Heart right ventricle (tissue), 16 donors: ENCODE measurements around the gene SH3RF3. TPM values are rescaled to one million over a fixed set of nuclear protein-coding genes. Genes with fewer than 3 reads are reported as not detected.

Experiments used
- ATAC-seq, 8 donors: fragments of 200-7000 bp; cut with Tn5 transposase; one replicate each; pipeline ENCODE4 v1.9.1; 2020; ENCODE audit warnings: mild to moderate bottlenecking in 8 of 8, moderate library complexity in 8 of 8, moderate number of reproducible peaks in 1 of 8
- DNase-seq, 2 donors: peaks; one replicate each; pipeline ENCODE4 v3.0.0-alpha.2; 2020
- H3K27ac ChIP-seq, 10 donors: fragments of 200-600 bp; sonication (generic) in 2 of 10; one replicate each; pipeline versions ENCODE4 v1.5.0 to v1.8.0; 2020 to 2022; ENCODE audit warnings: mild to moderate bottlenecking in 3 of 10
- H3K27me3 ChIP-seq, 7 donors: fragments of 200-600 bp; one replicate each; pipeline ENCODE4 v1.8.0; 2021 to 2022; ENCODE audit warnings: mild to moderate bottlenecking in 2 of 7
- H3K36me3 ChIP-seq, 9 donors: fragments of 200-600 bp; sonication (generic) in 1 of 9; one replicate each; pipeline versions ENCODE4 v1.5.0 to v1.8.0; 2020 to 2022; ENCODE audit warnings: mild to moderate bottlenecking in 2 of 9
- H3K4me1 ChIP-seq, 9 donors: fragments of 200-600 bp; sonication (generic) in 1 of 9; one replicate each; pipeline versions ENCODE4 v1.5.0 to v1.8.0; 2020 to 2022; ENCODE audit warnings: mild to moderate bottlenecking in 4 of 9
- H3K4me3 ChIP-seq, 10 donors: fragments of 200-600 bp; sonication (generic) in 2 of 10; one replicate each; pipeline versions ENCODE4 v1.5.0 to v1.8.0; 2020 to 2022; ENCODE audit warnings: mild to moderate bottlenecking in 7 of 10, moderate library complexity in 2 of 10
- H3K9me3 ChIP-seq, 11 donors: fragments of 200-600 bp in 10 of 11; sonication (generic) in 2 of 11; one replicate each; pipeline versions ENCODE4 v1.5.0 to v1.8.0; 2013 to 2022; ENCODE audit warnings: mild to moderate bottlenecking in 2 of 11, control low read depth in 1 of 11, moderate library complexity in 1 of 11
- CTCF ChIP-seq, 9 donors: fragments of 200-600 bp; sonication (generic) in 2 of 9; IDR thresholded peaks; one replicate each; pipeline versions ENCODE4 v1.5.0 to v1.8.0; 2021 to 2022; ENCODE audit warnings: antibody characterized with exemption in 9 of 9, mild to moderate bottlenecking in 5 of 9, moderate library complexity in 1 of 9
- WGBS, 2 donors: extraction: QIAGEN DNeasy Blood & Tissue Kit; methylation state at CpG; one replicate each; pipeline ENCODE4 v1.1.7; 2013; ENCODE audit warnings: inconsistent platforms in 1 of 2; 5-methylcytosine and 5-hydroxymethylcytosine counted together
- intact Hi-C, 10 donors: fragments of 100-400 bp; cut with DNase I; formaldehyde crosslinking; loops; one replicate each; pipeline versions ENCODE4 v1.11.1 to v1.14.2; 2022
- polyA plus RNA-seq, 2 donors: library from polyadenylated mRNA; stranded (reverse); fragments of 200-250 nt; gene quantifications; one replicate each; pipeline ENCODE4 v1.2.3, GENCODE V29; 2013
- total RNA-seq, 10 donors: library from RNA; stranded (reverse); fragmentation: NEBNext Ultra II Directional in 3 of 10; extraction: Animal tissue kit (Norgen Biotek cat#: 25700) in 3 of 10; gene quantifications; one replicate each; pipeline versions ENCODE4 v1.2.1 to v1.2.4, GENCODE V29; 2021 to 2023
- donor health status: Arrhythmogenic right ventricular cardiomyopathy.
- donor health status: ischemic (EF 13 %, LVEDD 7.1; RV severe dilation, severe dysfunction).
- donor health status: healthy with polysubstance abuse.
- donor health status: DM: no; HTN: yes; CAD: no.
- donor health status: DM: no; HTN: no; CAD: no.
- donor health status: ischemic (EF 25% LVEDD 6.9; RV normal size, moderate dysfunction).
- donor health status: ischemic (EF 25% LVEDD 5.7; RV mildly dilated, moderate dysfunction).
- donor health status: healthy.
- donor health status: DM: yes; HTN: yes; CAD: no.
- donor health status: Ischemic cardiomyopathy.
- donor health status: ischemic (EF 35%, LVEDD 5.7; RV mildly dilated, moderate dysfunction).
- donor health status: nonischemic (EF 11% LVEDD 7.7; RV severe dilation, severe dysfunction).
- donor health status: DM: yes; HTN: yes; CAD: no.
- donor health status: PGD.
- donor health status: ischemic (EF 29% LVEDD 5.4; RV normal size, mild dysfunction).
- donor health status: nonischemic (EF 23%, LVEDD 6.1; RV moderate dilation, normal function).

SH3RF3 gene
- total and polyA plus RNA-seq, 12 donors: 5.0 to 11.5 (median 8.6) TPM

GRCh38 chr2:109144271-109144670 is 15.3 kb downstream of the SH3RF3 start:
- H3K36me3 ChIP-seq: no peaks in the 10 kb centered on the region
- peaks cover 0 to 17% (median 5%) of the 10 kb centered on the region in 9 donors for H3K4me1 ChIP-seq
- H3K27ac ChIP-seq: no peak overlapping the region
- no peaks in the 10 kb centered on the region for H3K9me3 ChIP-seq
- ATAC-seq (no peak), DNase-seq (no peak)
- no peak for TF ChIP-seq CTCF (IDR thresholded peaks at IDR 0.05)
- no peaks in the 10 kb centered on the region for H3K27me3 ChIP-seq
- H3K4me3 ChIP-seq: no peak overlapping the region
- intact Hi-C loops: no loop called here
- WGBS, 2 donors: 83 to 94% methylated on average over 5 of the region's 5 CpGs

DNA sequence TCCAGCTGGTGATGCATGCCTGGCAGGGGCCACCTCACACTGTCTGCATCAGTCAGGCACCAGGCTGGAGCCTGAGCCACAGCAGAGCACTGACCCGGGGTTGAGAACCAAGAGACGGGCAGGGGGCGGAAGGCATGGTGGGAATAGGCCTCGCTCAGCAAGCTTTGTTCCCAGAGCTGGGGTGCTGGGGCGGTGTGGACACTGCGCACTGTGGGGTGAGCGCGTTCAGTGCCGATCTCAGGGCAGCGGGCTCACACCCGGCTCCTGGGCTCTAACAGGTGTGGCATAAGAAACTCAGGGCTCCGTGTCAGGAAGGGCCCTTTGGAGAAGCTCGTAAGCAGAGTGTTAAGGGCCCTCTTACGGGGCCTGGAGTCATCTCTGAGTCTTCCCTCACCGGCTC is 15.7 kb downstream of the SH3RF3 start:
- peaks cover 0 to 17% (median 6%) of the 10 kb centered on the region in 9 donors for H3K4me1 ChIP-seq
- TF ChIP-seq CTCF (IDR thresholded peaks at IDR 0.05): no peak
- intact Hi-C loops: no loop called here
- H3K27me3 ChIP-seq: no peaks in the 10 kb centered on the region
- H3K27ac ChIP-seq: no peak overlapping the region
- ATAC-seq: peak in 1 of 8 donors; percentile 23
- no peaks in the 10 kb centered on the region for H3K36me3 ChIP-seq
- WGBS, 2 donors: 95 to 96% methylated on average over 15 of the region's 15 CpGs
- H3K4me3 ChIP-seq: no peak overlapping the region
- no peak for DNase-seq
- H3K9me3 ChIP-seq: no peaks in the 10 kb centered on the region

- ATAC-seq: no peak
- 95 to 96% methylated on average over 12 of the region's 12 CpGs for WGBS, 2 donors
- H3K9me3 ChIP-seq: no peaks in the 10 kb centered on the region
- no peaks in the 10 kb centered on the region for H3K27me3 ChIP-seq
- H3K4me3 ChIP-seq: no peak overlapping the region
- H3K27ac ChIP-seq: no peak overlapping the region
- H3K36me3 ChIP-seq: no peaks in the 10 kb centered on the region
- intact Hi-C loops: no loop called here
- H3K4me1 ChIP-seq: peaks cover 0 to 17% (median 6%) of the 10 kb centered on the region in 9 donors
- no peak for TF ChIP-seq CTCF (IDR thresholded peaks at IDR 0.05)
- no peak for DNase-seq
Observed at GRCh38 chr2:109145286-109145685, 16.3 kb downstream of the SH3RF3 start.

DNA sequence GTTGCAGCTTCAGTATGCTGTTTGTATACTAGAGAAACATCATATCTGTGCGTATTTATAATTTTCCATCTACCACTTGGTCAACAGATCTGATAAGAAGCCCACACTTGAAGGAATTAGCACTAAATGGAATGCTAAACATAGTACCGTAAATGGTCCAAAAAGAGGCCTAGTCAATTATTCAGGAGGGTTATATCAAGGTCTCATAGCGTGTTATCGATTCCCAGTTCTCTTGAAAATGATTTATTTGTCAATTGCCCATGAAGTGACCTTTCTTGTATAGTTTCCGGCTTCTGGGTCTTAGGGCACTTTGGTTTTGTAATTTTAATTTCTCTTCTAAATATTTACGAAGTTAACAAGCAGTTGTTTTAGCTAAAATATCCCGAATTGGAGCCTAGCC is 18.4 kb downstream of the SH3RF3 start:
- ATAC-seq: no peak

More for the DNA sequence above, 18.4 kb downstream of the SH3RF3 start:
- no peak for TF ChIP-seq CTCF (IDR thresholded peaks at IDR 0.05)
- no peaks in the 10 kb centered on the region for H3K36me3 ChIP-seq
- H3K4me3 ChIP-seq: no peak overlapping the region
- peaks cover 0 to 19% (median 6%) of the 10 kb centered on the region in 9 donors for H3K4me1 ChIP-seq
- DNase-seq: no peak
- 96 to 98% methylated on average over 7 of the region's 7 CpGs for WGBS, 2 donors
- intact Hi-C loops: no loop called here
- no peak overlapping the region for H3K27ac ChIP-seq
- H3K27me3 ChIP-seq: no peaks in the 10 kb centered on the region
- no peaks in the 10 kb centered on the region for H3K9me3 ChIP-seq
